Mucosa of rectum (tissue), 2 donors: ENCODE results near the gene TRAF3IP3.

Experiments used
- H3K27ac ChIP-seq, 2 donors: one replicate each; pipeline ENCODE4 v1.7.0; 2013; ENCODE audit warnings: inconsistent platforms in 2 of 2, low read depth in 2 of 2, low read length in 2 of 2
- H3K27me3 ChIP-seq, 2 donors: one replicate each; pipeline ENCODE4 v1.7.0; 2013; ENCODE audit warnings: low read length in 2 of 2; ENCODE audit not compliant: control insufficient read depth in 2 of 2, insufficient read depth in 2 of 2
- H3K36me3 ChIP-seq, 2 donors: one replicate each; pipeline ENCODE4 v1.7.0; 2013; ENCODE audit warnings: low read length in 2 of 2; ENCODE audit not compliant: control insufficient read depth in 2 of 2, insufficient read depth in 2 of 2
- H3K4me1 ChIP-seq, 2 donors: one replicate each; pipeline ENCODE4 v1.7.0; 2013; ENCODE audit warnings: low read length in 2 of 2, mild to moderate bottlenecking in 1 of 2; ENCODE audit not compliant: control insufficient read depth in 2 of 2, insufficient read depth in 2 of 2
- H3K4me3 ChIP-seq, 2 donors: one replicate each; pipeline ENCODE4 v1.7.0; 2013; ENCODE audit warnings: low read length in 2 of 2
- H3K9ac ChIP-seq, 2 donors: one replicate each; pipeline ENCODE4 v1.7.0; 2013; ENCODE audit warnings: low read length in 2 of 2, low read depth in 1 of 2, mild to moderate bottlenecking in 1 of 2
- H3K9me3 ChIP-seq, 2 donors: one replicate each; pipeline ENCODE4 v1.7.0; 2013; ENCODE audit warnings: low read length in 2 of 2; ENCODE audit not compliant: control insufficient read depth in 2 of 2
- donor health status: healthy.
- donor health status: Normal muscosa, but diverticular disease.

The TRAF3IP3 gene

GRCh38 chr1:209766051-209766450, 10.2 kb downstream of the TRAF3IP3 start:
- Histone ChIP-seq H3K36me3 (peaks cover 0 to 8% of the 10 kb centered on the region in 2 donors), H3K4me1 (peaks cover 4 to 14% of the 10 kb centered on the region in 2 donors), H3K9ac (no peak overlapping the region), H3K27ac (no peak overlapping the region), H3K27me3 (no peaks in the 10 kb centered on the region), H3K9me3 (no peaks in the 10 kb centered on the region), H3K4me3 (no peak overlapping the region)

GRCh38 chr1:209767096-209767495, 11.2 kb downstream of the TRAF3IP3 start:
- H3K27ac ChIP-seq = no peak overlapping the region
- no peak overlapping the region for H3K9ac ChIP-seq
- H3K27me3 ChIP-seq = no peaks in the 10 kb centered on the region
- H3K36me3 ChIP-seq = peaks cover 0 to 8% of the 10 kb centered on the region in 2 donors
- H3K9me3 ChIP-seq = no peaks in the 10 kb centered on the region
- H3K4me1 ChIP-seq = peaks cover 8 to 19% of the 10 kb centered on the region in 2 donors
- no peak overlapping the region for H3K4me3 ChIP-seq

GRCh38 chr1:209767706-209768105, 11.9 kb downstream of the TRAF3IP3 start:
- Histone ChIP-seq H3K4me1 (peaks cover 8 to 19% of the 10 kb centered on the region in 2 donors), H3K9ac (no peak overlapping the region), H3K27ac (peak overlapping the region in 1 of 2 donors; percentile 76), H3K9me3 (no peaks in the 10 kb centered on the region), H3K4me3 (no peak overlapping the region), H3K36me3 (peaks cover 0 to 5% of the 10 kb centered on the region in 2 donors), H3K27me3 (no peaks in the 10 kb centered on the region)

GRCh38 chr1:209768354-209768774, 12.5 kb downstream of the TRAF3IP3 start:
- Histone ChIP-seq H3K4me1 (peaks cover 8 to 19% of the 10 kb centered on the region in 2 donors), H3K9ac (peak overlapping the region in 1 of 2 donors; percentile 69), H3K27me3 (no peaks in the 10 kb centered on the region), H3K27ac (peak overlapping the region; percentile 32 to 76), H3K9me3 (no peaks in the 10 kb centered on the region), H3K4me3 (peak overlapping the region; percentile 34 to 71), H3K36me3 (peaks cover 0 to 4% of the 10 kb centered on the region in 2 donors)

- Histone ChIP-seq H3K27me3 (no peaks in the 10 kb centered on the region), H3K9me3 (no peaks in the 10 kb centered on the region), H3K4me1 (peaks cover 8 to 19% of the 10 kb centered on the region in 2 donors), H3K4me3 (peak overlapping the region; percentile 34 to 71), H3K36me3 (peaks cover 0 to 3% of the 10 kb centered on the region in 2 donors), H3K9ac (peak overlapping the region; percentile 23 to 69), H3K27ac (peak overlapping the region; percentile 32 to 76)
These were observed 13.5 kb downstream of the TRAF3IP3 start for GRCh38 chr1:209769171-209769904.

GRCh38 chr1:209769971-209770370, 14.1 kb downstream of the TRAF3IP3 start:
- Histone ChIP-seq H3K27ac (peak overlapping the region; percentile 24 to 74), H3K4me3 (peak overlapping the region; percentile 30 to 71), H3K9me3 (no peaks in the 10 kb centered on the region), H3K36me3 (peaks cover 0 to 3% of the 10 kb centered on the region in 2 donors), H3K4me1 (peaks cover 8 to 21% of the 10 kb centered on the region in 2 donors), H3K9ac (peak overlapping the region; percentile 23 to 56), H3K27me3 (no peaks in the 10 kb centered on the region)

- Histone ChIP-seq H3K9ac (no peak overlapping the region), H3K36me3 (peaks cover 0 to 3% of the 10 kb centered on the region in 2 donors), H3K4me3 (peak overlapping the region; percentile 30 to 71), H3K9me3 (no peaks in the 10 kb centered on the region), H3K4me1 (peaks cover 8 to 24% of the 10 kb centered on the region in 2 donors), H3K27ac (no peak overlapping the region), H3K27me3 (no peaks in the 10 kb centered on the region)
These were observed 15.0 kb downstream of the TRAF3IP3 start for GRCh38 chr1:209770636-209771415.

GRCh38 chr1:209772126-209772525, 16.3 kb downstream of the TRAF3IP3 start:
- Histone ChIP-seq H3K27me3 (no peaks in the 10 kb centered on the region), H3K36me3 (peaks cover 0 to 7% of the 10 kb centered on the region in 2 donors), H3K27ac (no peak overlapping the region), H3K4me1 (peaks cover 8 to 24% of the 10 kb centered on the region in 2 donors), H3K9ac (no peak overlapping the region), H3K4me3 (no peak overlapping the region), H3K9me3 (no peaks in the 10 kb centered on the region)

GRCh38 chr1:209774592-209774991, 18.7 kb downstream of the TRAF3IP3 start:
- no peaks in the 10 kb centered on the region for H3K9me3 ChIP-seq
- no peak overlapping the region for H3K27ac ChIP-seq
- peaks cover 0 to 11% of the 10 kb centered on the region in 2 donors for H3K36me3 ChIP-seq
- H3K4me3 ChIP-seq = no peak overlapping the region
- H3K9ac ChIP-seq = no peak overlapping the region
- H3K27me3 ChIP-seq = no peaks in the 10 kb centered on the region
- peaks cover 8 to 19% of the 10 kb centered on the region in 2 donors for H3K4me1 ChIP-seq

- Histone ChIP-seq H3K4me1 (peaks cover 7 to 14% of the 10 kb centered on the region in 2 donors), H3K4me3 (no peak overlapping the region), H3K9ac (no peak overlapping the region), H3K36me3 (peaks cover 0 to 11% of the 10 kb centered on the region in 2 donors), H3K27ac (no peak overlapping the region), H3K9me3 (no peaks in the 10 kb centered on the region), H3K27me3 (no peaks in the 10 kb centered on the region)
These were observed 19.8 kb downstream of the TRAF3IP3 start for GRCh38 chr1:209775678-209776077.
